Hepatocyte (in vitro differentiated cells): ENCODE results near the gene SIPA1.

Experiments used
- EZH2 ChIP-seq: fragments of 200-600 bp; sonication (generic); IDR thresholded peaks from 2 replicates; pipeline ENCODE4 v1.6.1; 2016; ENCODE audit warnings: antibody characterized with exemption, mild to moderate bottlenecking, borderline replicate concordance
- TF ChIP-seq, protein P1 (sequence below): fragments of 200-600 bp; sonication (generic); IDR thresholded peaks from 2 replicates; pipeline ENCODE4 v1.5.1; 2016; ENCODE audit warnings: antibody characterized with exemption, mild to moderate bottlenecking; ENCODE audit not compliant: poor library complexity

- TF ChIP-seq, protein P1, sequence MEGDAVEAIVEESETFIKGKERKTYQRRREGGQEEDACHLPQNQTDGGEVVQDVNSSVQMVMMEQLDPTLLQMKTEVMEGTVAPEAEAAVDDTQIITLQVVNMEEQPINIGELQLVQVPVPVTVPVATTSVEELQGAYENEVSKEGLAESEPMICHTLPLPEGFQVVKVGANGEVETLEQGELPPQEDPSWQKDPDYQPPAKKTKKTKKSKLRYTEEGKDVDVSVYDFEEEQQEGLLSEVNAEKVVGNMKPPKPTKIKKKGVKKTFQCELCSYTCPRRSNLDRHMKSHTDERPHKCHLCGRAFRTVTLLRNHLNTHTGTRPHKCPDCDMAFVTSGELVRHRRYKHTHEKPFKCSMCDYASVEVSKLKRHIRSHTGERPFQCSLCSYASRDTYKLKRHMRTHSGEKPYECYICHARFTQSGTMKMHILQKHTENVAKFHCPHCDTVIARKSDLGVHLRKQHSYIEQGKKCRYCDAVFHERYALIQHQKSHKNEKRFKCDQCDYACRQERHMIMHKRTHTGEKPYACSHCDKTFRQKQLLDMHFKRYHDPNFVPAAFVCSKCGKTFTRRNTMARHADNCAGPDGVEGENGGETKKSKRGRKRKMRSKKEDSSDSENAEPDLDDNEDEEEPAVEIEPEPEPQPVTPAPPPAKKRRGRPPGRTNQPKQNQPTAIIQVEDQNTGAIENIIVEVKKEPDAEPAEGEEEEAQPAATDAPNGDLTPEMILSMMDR, result no peak
- no peak for TF ChIP-seq EZH2
Observed at GRCh38 chr11:65653229-65654225, 15.6 kb downstream of the SIPA1 start.
